ENCODE results near the gene BAHCC1. TPM values are rescaled to one million over a fixed set of nuclear protein-coding genes. Genes with fewer than 3 reads are reported as not detected.

Gene BAHCC1
- total and polyA plus RNA-seq, 2 of the 8 experiments (the other 6 are each of a cell fraction or from before 2014, with no cell fraction given) = 0.26 to 0.58 TPM

DNA sequence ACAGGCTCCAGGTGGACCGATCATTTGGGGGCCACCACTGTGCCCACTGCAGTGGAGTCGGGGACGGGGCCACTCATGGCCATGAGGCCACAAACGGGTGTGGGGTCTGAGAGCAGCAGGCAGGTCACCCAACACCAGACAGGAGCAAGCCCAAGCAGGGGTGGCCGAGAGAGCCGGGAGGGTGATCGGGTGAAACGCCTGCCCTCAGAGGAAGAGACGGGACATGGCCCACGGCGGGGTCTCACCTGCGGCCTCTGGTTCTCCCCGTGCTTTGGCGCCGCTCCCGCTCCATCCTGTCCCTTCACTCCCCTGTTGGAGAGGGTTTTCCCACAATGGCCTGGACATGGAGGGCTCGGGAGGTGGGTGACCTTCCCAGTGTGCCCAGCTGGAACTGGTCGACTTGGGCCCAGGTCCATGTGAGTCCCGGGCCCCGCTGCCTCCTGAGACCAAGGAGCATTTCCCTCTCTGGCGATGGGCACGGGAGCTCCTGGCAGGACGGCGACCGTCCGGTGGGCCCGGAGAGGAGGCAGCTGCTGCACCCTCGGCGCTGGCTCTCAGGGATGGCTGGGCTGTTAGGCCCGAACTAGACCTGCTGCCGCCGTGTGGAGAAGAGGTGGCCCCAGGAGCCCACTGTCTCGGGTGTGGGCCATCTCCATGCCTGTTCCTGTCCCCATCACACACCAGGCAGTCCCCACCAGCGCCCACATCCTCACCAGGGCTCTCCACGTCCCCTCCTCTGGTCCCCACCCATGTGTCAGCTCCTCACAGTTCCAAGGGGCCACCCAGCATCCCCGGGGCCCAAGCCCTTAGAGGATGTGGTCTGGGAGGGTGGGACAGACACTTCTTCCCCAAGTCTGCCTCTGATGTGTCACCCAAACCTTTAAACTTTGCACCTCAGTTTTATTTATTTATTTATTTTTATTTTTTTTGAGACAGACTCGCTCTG is 13.4 kb upstream of the BAHCC1 start:
- no peak overlapping the region for H4K91ac ChIP-seq (replicated peaks; ENCODE audit: insufficient read length, low read length)
- H3K4ac ChIP-seq (replicated peaks; ENCODE audit: insufficient read length, low read depth, low read length) = peak overlapping the region; percentile 38
- peaks cover 0 to 2% (median 0%) of the 10 kb centered on the region in 4 experiments; a peak in 3 of 7 replicates for H3K4me1 ChIP-seq (replicated peaks in 1 of 4; ENCODE audit: control insufficient read depth in 3 of 4, insufficient read depth in 4 of 4, low read length in 3 of 4)
- H2BK12ac ChIP-seq (ENCODE audit: low read depth, low read length) = no peak overlapping the region
- H3K27me3 ChIP-seq (replicated peaks in 1 of 4; ENCODE audit: control insufficient read depth in 3 of 4, extremely low read depth in 1 of 4, insufficient read depth in 3 of 4, low read length in 3 of 4) = peaks cover 21 to 42% (median 30%) of the 10 kb centered on the region in 4 experiments
- H3K4me2 ChIP-seq (ENCODE audit: insufficient read depth in 1 of 2, low read depth in 2 of 2, low read length in 2 of 2) = no peak overlapping the region
- DNase-seq (ENCODE audit: low read depth in 1 of 2, low spot score in 2 of 2) (no peak), FAIRE-seq (no peak)
- no peak overlapping the region for H3K4me3 ChIP-seq (ENCODE audit: extremely low read depth in 1 of 4, insufficient read depth in 2 of 4, low read depth in 3 of 4, low read length in 4 of 4)
- no peak overlapping the region; the same call in 1 of the 2 replicates for H4K8ac ChIP-seq (ENCODE audit: extremely low read depth, insufficient read depth, low read length)
- H3K9ac ChIP-seq (replicated peaks in 1 of 4; ENCODE audit: extremely low read depth in 1 of 4, low read depth in 3 of 4, low read length in 3 of 4) = no peak overlapping the region
- peaks cover 3% of the 10 kb centered on the region; the same call in 1 of the 2 replicates for H3K23me2 ChIP-seq (ENCODE audit: low read depth, low read length)
- TF ChIP-seq RFX5 (IDR thresholded peaks at IDR 0.05; ENCODE audit: borderline replicate concordance, low read depth, low read length) = no peak
- TF ChIP-seq CEBPB (IDR thresholded peaks at IDR 0.05; ENCODE audit: low read depth, low read length) = no peak
- H3K18ac ChIP-seq (ENCODE audit: extremely low read depth, low read length) = no peak overlapping the region
- no peaks in the 10 kb centered on the region for H3K79me2 ChIP-seq (ENCODE audit: control insufficient read depth in 1 of 2, insufficient read depth in 2 of 2, low read length in 2 of 2)
- no peak overlapping the region for H3K14ac ChIP-seq (ENCODE audit: insufficient read length)
- no peak overlapping the region for H3K27ac ChIP-seq (ENCODE audit: low read depth, low read length)
- H2BK20ac ChIP-seq (ENCODE audit: low read length) = no peak overlapping the region
- ChIA-PET POLR2A (ENCODE audit: partially characterized antibody) (interaction anchor here (1.8 kb wide), 1 partner anchor 33 kb away, joined by 3 read pairs; no protein-coding TSS in a partner anchor), CTCF (ENCODE audit: partially characterized antibody) (interaction anchor here (0.6 to 1.8 kb wide), 7 partner anchors 9 to 324 kb away, joined by 3 to 8 read pairs (median 3); no protein-coding TSS in a partner anchor)
- H3K23ac ChIP-seq (ENCODE audit: insufficient read length) = no peak overlapping the region
- no peak overlapping the region for H2AFZ ChIP-seq (ENCODE audit: low read length)
- H4K5ac ChIP-seq (ENCODE audit: insufficient read length, low read depth, low read length) = no peak overlapping the region
- H2AK5ac ChIP-seq (ENCODE audit: low read depth, low read length) = no peak overlapping the region
- no peak overlapping the region for H3K56ac ChIP-seq (replicated peaks; ENCODE audit: insufficient read length, low read depth, low read length)
- no peaks in the 10 kb centered on the region for H3K9me3 ChIP-seq (ENCODE audit: insufficient read depth in 2 of 2, low read depth in 1 of 2, low read length in 1 of 2)
- H2BK15ac ChIP-seq (ENCODE audit: low read length) = 0 out of 2 replicates have a peak overlapping the region, but pooled peaks have one; percentile 29
- no peaks in the 10 kb centered on the region for H3K79me1 ChIP-seq (ENCODE audit: low read depth, low read length)
- 90% methylated on average over 35 of the region's 37 CpGs; no CpG with 5 or more reads in 1 of the 2 experiments for WGBS, 2 experiments (ENCODE audit: extremely low coverage in 1 of 2, insufficient coverage in 1 of 2, insufficient read length in 1 of 2, insufficient replicate concordance in 2 of 2, low coverage in 1 of 2, low lambda C conversion rate in 2 of 2, missing lambda C conversion rate in 1 of 2)
- peaks cover 4 to 8% of the 10 kb centered on the region in 2 experiments for H4K20me1 ChIP-seq (replicated peaks in 1 of 2; ENCODE audit: control insufficient read depth in 1 of 2, insufficient read depth in 2 of 2, low read length in 2 of 2)
- no peaks in the 10 kb centered on the region for H3K36me3 ChIP-seq (ENCODE audit: control insufficient read depth in 2 of 4, insufficient read depth in 4 of 4, low read length in 3 of 4)
- no peak overlapping the region for H2BK5ac ChIP-seq (ENCODE audit: low read depth, low read length)
- H2BK120ac ChIP-seq (replicated peaks; ENCODE audit: low read depth, low read length) = no peak overlapping the region

Data from H1 (cell line).